Ovary (tissue), 9 donors: ENCODE data around the gene DKK1. TPM values are rescaled to one million over a fixed set of nuclear protein-coding genes. Genes with fewer than 3 reads are reported as not detected.

Source experiments
- DNase-seq, 5 donors: peaks; one replicate each; pipeline ENCODE4 v3.0.0-alpha.2; 2019 to 2020
- H3K27ac ChIP-seq, 2 donors: fragments of 200-600 bp; one replicate each; pipeline versions ENCODE4 v1.5.1 to v1.8.0; 2019 to 2022
- H3K27me3 ChIP-seq: fragments of 200-600 bp; one replicate; pipeline ENCODE4 v1.8.0; 2022
- H3K36me3 ChIP-seq: fragments of 200-600 bp; sonication (generic); one replicate; pipeline ENCODE4 v1.5.1; 2019
- H3K4me1 ChIP-seq: one replicate; pipeline ENCODE4 v1.8.1; 2013; ENCODE audit warnings: mild to moderate bottlenecking, moderate library complexity; ENCODE audit not compliant: insufficient read depth
- H3K4me3 ChIP-seq: fragments of 200-600 bp; sonication (generic); one replicate; pipeline ENCODE4 v1.5.1; 2017
- H3K9me3 ChIP-seq, 2 donors: fragments of 200-600 bp in 1 of 2; sonication (generic) in 1 of 2; one replicate each; pipeline versions ENCODE4 v1.5.1 to v1.8.1; 2013 to 2019; ENCODE audit warnings: mild to moderate bottlenecking in 1 of 2, moderate library complexity in 1 of 2
- CTCF ChIP-seq, 3 donors: fragments of 450-650 bp in 2 of 3; fragments of 200-600 bp in 1 of 3; IDR thresholded peaks; one replicate each; pipeline versions ENCODE4 v1.5.1 to v1.8.0; 2016 to 2022; ENCODE audit warnings: antibody characterized with exemption in 3 of 3, mild to moderate bottlenecking in 1 of 3
- EP300 ChIP-seq: sonication (generic); formaldehyde crosslinking; IDR thresholded peaks from one replicate; pipeline ENCODE4 v1.6.1; 2017; ENCODE audit warnings: antibody characterized with exemption
- POLR2A ChIP-seq: fragments of 450-650 bp; IDR thresholded peaks from one replicate; pipeline ENCODE4 v1.6.1; 2017; ENCODE audit warnings: antibody characterized with exemption, mild to moderate bottlenecking, moderate library complexity
- WGBS, 3 donors: extraction: QIAGEN DNeasy Blood & Tissue Kit in 1 of 3; methylation state at CpG; one replicate each; pipeline versions ENCODE4 v1.1.5 to v1.1.7; 2013 to 2017; 5-methylcytosine and 5-hydroxymethylcytosine counted together
- intact Hi-C, 4 donors: fragments of 100-400 bp; cut with DNase I; formaldehyde crosslinking; loops; one replicate each; pipeline versions ENCODE4 v1.11.0 to v1.15.1; 2022 to 2023
- polyA plus RNA-seq, 2 donors: library from polyadenylated mRNA; stranded (reverse); fragments of 200-250 nt in 1 of 2; fragments of 350-450 nt in 1 of 2; fragmentation: Illumina TruSeq in 1 of 2; extraction: RNeasy Lipid Tissue Mini Kit (QIAGEN cat#74804) in 1 of 2; gene quantifications; one replicate each; pipeline ENCODE4 v1.2.3, GENCODE V29; 2013 to 2014
- total RNA-seq, 7 donors: library from RNA; depleted of rRNA in 2 of 7; stranded (reverse); fragments of >200 nt in 2 of 7; fragmentation: NEBNext Ultra II Directional in 3 of 7; extraction: Animal tissue kit (Norgen Biotek cat#: 25700) in 3 of 7; gene quantifications; one replicate each; pipeline versions ENCODE4 v1.1.0 to v1.2.4, GENCODE V29; 2016 to 2023
- donor health status: DM: no; HTN: no; CAD: no; lungs with moderate emphysema.
- donor health status: DM: no; HTN: no; CAD: no.
- donor health status: Bipolar disorder and iron deficiency.
- donor health status: DM: yes; HTN: yes; CAD: no.
- donor health status: DM: no; HTN: no; CAD: no.
- donor health status: DM: yes; HTN: yes; CAD: no.

Gene DKK1
- total and polyA plus RNA-seq, 9 donors: 0.27 to 4.2 (median 0.57) TPM; not detected in 2

DNA sequence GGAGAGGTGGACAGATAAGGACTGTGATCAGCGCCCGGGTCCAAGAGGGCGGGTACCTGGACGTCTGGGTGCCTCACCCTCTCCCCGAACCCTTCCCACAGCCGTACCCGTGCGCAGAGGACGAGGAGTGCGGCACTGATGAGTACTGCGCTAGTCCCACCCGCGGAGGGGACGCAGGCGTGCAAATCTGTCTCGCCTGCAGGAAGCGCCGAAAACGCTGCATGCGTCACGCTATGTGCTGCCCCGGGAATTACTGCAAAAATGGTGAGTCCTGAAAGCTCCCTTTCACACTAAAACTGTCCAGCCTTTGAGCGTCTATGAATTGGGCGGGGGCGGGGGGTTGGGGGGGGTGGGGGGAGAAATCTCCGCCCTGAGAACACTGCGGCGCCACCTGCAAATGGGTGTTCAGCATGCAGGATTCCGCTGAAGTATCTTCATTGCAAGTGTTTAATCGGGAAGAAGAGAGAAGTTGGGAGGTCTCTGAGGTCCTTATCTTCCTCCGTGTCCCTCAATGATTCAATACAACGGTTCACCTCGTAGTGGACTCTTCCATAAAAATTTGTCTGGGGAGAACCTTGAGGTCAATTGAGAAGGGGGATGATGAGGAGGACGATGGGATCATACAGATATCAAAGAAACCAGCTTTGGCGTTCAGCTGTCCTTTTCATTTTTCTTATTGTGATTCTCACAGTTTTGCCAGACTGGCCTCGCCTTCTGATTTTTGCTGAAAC is 906 bp downstream of the DKK1 start:
- intact Hi-C loops: no loop called here
- no peaks in the 10 kb centered on the region for H3K9me3 ChIP-seq
- no peak for DNase-seq
- WGBS, 3 donors: 6 to 9% (median 8%) methylated on average over 26 to 36 of the region's 36 CpGs
- TF ChIP-seq EP300 (no peak), CTCF (IDR thresholded peaks at IDR 0.05) (no peak), POLR2A (no peak)
- peaks cover 3% of the 10 kb centered on the region for H3K4me1 ChIP-seq
- no peaks in the 10 kb centered on the region for H3K27me3 ChIP-seq
- no peak overlapping the region for H3K27ac ChIP-seq
- no peak overlapping the region for H3K4me3 ChIP-seq
- H3K36me3 ChIP-seq: no peaks in the 10 kb centered on the region

GRCh38 chr10:52316001-52316400 is 1.9 kb downstream of the DKK1 start:
- no peak for TF ChIP-seq POLR2A
- no peak for TF ChIP-seq CTCF (IDR thresholded peaks at IDR 0.05)
- TF ChIP-seq EP300: no peak
- H3K36me3 ChIP-seq: no peaks in the 10 kb centered on the region
- peaks cover 3% of the 10 kb centered on the region for H3K4me1 ChIP-seq
- 77 to 81% (median 78%) methylated on average over 1 of the region's 1 CpG for WGBS, 3 donors
- no peaks in the 10 kb centered on the region for H3K9me3 ChIP-seq
- no peak overlapping the region for H3K27ac ChIP-seq
- DNase-seq: no peak
- no peaks in the 10 kb centered on the region for H3K27me3 ChIP-seq
- H3K4me3 ChIP-seq: no peak overlapping the region
- intact Hi-C loops: no loop called here

DNA sequence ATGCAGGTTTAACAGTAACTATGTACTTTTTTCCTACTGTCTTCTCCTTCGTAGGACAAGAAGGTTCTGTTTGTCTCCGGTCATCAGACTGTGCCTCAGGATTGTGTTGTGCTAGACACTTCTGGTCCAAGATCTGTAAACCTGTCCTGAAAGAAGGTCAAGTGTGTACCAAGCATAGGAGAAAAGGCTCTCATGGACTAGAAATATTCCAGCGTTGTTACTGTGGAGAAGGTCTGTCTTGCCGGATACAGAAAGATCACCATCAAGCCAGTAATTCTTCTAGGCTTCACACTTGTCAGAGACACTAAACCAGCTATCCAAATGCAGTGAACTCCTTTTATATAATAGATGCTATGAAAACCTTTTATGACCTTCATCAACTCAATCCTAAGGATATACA is 2.4 kb downstream of the DKK1 start:
- Histone ChIP-seq H3K4me1 (peaks cover 3% of the 10 kb centered on the region), H3K36me3 (no peaks in the 10 kb centered on the region), H3K4me3 (no peak overlapping the region), H3K27ac (no peak overlapping the region), H3K9me3 (no peaks in the 10 kb centered on the region), H3K27me3 (no peaks in the 10 kb centered on the region)
- DNase-seq: no peak
- TF ChIP-seq POLR2A: no peak
- no peak for TF ChIP-seq EP300
- no peak for TF ChIP-seq CTCF (IDR thresholded peaks at IDR 0.05)
- intact Hi-C loops: no loop called here
- WGBS, 3 donors: 86 to 90% (median 86%) methylated on average over 4 of the region's 4 CpGs

DNA sequence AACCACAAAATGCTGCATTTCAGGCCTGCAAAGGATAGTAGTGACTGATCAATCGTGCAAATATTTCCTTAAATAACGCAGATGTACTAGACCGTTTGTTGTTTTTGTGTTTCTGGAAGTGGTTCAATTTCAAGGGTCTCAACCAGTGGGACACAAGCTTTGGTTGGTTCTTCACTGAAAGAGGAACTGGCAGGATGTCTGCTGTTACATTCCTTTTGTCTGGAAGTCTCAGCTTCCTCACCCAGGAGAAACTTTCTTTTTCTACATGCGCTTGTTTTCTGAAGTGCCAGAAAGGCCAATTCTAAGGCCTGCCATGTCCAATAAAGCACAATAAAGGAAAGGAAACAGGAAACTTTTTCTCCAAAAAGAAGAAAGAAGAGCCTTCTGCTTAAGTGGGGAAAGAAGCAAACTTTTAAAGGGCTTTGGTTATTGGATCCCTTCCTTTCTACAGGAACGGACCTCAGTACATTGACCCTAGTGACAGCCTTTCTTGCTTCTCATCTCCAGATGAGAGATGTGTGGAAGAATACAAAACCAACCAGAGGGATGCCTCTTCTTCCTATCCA is 4.1 kb downstream of the DKK1 start:
- DNase-seq: no peak
- H3K9me3 ChIP-seq: no peaks in the 10 kb centered on the region
- no peak overlapping the region for H3K4me3 ChIP-seq
- intact Hi-C loops: no loop called here
- peaks cover 3% of the 10 kb centered on the region for H3K4me1 ChIP-seq
- TF ChIP-seq EP300 (no peak), POLR2A (no peak), CTCF (IDR thresholded peaks at IDR 0.05) (no peak)
- 72 to 81% (median 72%) methylated on average over 5 of the region's 5 CpGs for WGBS, 3 donors
- no peak overlapping the region for H3K27ac ChIP-seq
- no peaks in the 10 kb centered on the region for H3K27me3 ChIP-seq
- no peaks in the 10 kb centered on the region for H3K36me3 ChIP-seq
